ENCODE measurements around the gene PTPRM.

GRCh38 chr18:7980656-7981055, 413.5 kb downstream of the PTPRM start:
- TF ChIP-seq CTCF (conservative IDR thresholded peaks at IDR 0.05; ENCODE audit: low read length) (no peak), EZH2phosphoT487 (IDR thresholded peaks at IDR 0.05; ENCODE audit: borderline replicate concordance) (no peak)

Data from Loucy (cell line).